ENCODE data around the gene HINT1. TPM values are rescaled to one million over a fixed set of nuclear protein-coding genes. Genes with fewer than 3 reads are reported as not detected.

The HINT1 gene
- polyA plus RNA-seq, 1 donor from 2014 or later, result 706 TPM

GRCh38 chr5:131180407-131180806 is 15.4 kb upstream of the HINT1 start:
- H3K9me2 ChIP-seq (ENCODE audit: insufficient read depth, low read length), result no peaks in the 10 kb centered on the region
- TF ChIP-seq EZH2 (IDR thresholded peaks at IDR 0.05; ENCODE audit: borderline replicate concordance, insufficient read depth, low read length, poor library complexity, severe bottlenecking) (no peak), REST (IDR thresholded peaks at IDR 0.05; ENCODE audit: borderline replicate concordance) (no peak), CTCF (IDR thresholded peaks at IDR 0.05; ENCODE audit: poor library complexity, severe bottlenecking) (no peak), TAF1 (IDR thresholded peaks at IDR 0.05; ENCODE audit: low read depth) (no peak), RAD21 (conservative IDR thresholded peaks at IDR 0.05) (no peak), POLR2AphosphoS5 (IDR thresholded peaks at IDR 0.05) (no peak), MXI1 (conservative IDR thresholded peaks at IDR 0.05; ENCODE audit: poor library complexity, severe bottlenecking) (no peak), SMC3 (conservative IDR thresholded peaks at IDR 0.05; ENCODE audit: poor library complexity) (no peak), EP300 (conservative IDR thresholded peaks at IDR 0.05; ENCODE audit: poor library complexity, severe bottlenecking) (no peak)

GRCh38 chr5:131171276-131171810 is 6.3 kb upstream of the HINT1 start:
- Histone ChIP-seq H3K27ac (ENCODE audit: low read length) (peak overlapping the region; percentile 45), H2AFZ (ENCODE audit: low read depth, low read length) (peak overlapping the region; percentile 84), H3K9ac (ENCODE audit: low read length) (peak overlapping the region; percentile 66)

More at GRCh38 chr5:131180407-131180806, 15.4 kb upstream of the HINT1 start:
- Histone ChIP-seq H3K36me3 (ENCODE audit: insufficient read depth, low read length) (no peaks in the 10 kb centered on the region), H3K4me3 (ENCODE audit: low read length) (no peak overlapping the region), H3F3A (ENCODE audit: insufficient read depth, low read length, poor library complexity, severe bottlenecking) (no peaks in the 10 kb centered on the region), H2AFZ (ENCODE audit: low read depth, low read length) (no peak overlapping the region), H3K79me2 (replicated peaks; ENCODE audit: insufficient read depth, low read length) (no peaks in the 10 kb centered on the region), H3K9me3 (ENCODE audit: low read length) (no peaks in the 10 kb centered on the region), H3K27ac (ENCODE audit: low read length) (no peak overlapping the region), H4K20me1 (ENCODE audit: insufficient read depth) (no peaks in the 10 kb centered on the region), H3K27me3 (ENCODE audit: insufficient read depth, low read depth, low read length) (no peaks in the 10 kb centered on the region), H3K4me2 (ENCODE audit: low read length) (no peak overlapping the region), H3K9ac (ENCODE audit: low read length) (no peak overlapping the region)

More at GRCh38 chr5:131171276-131171810, 6.3 kb upstream of the HINT1 start:
- H3K9me2 ChIP-seq (ENCODE audit: insufficient read depth, low read length), result no peaks in the 10 kb centered on the region
- TF ChIP-seq RAD21 (conservative IDR thresholded peaks at IDR 0.05) (no peak), POLR2AphosphoS5 (IDR thresholded peaks at IDR 0.05) (no peak), MXI1 (conservative IDR thresholded peaks at IDR 0.05; ENCODE audit: poor library complexity, severe bottlenecking) (no peak), REST (IDR thresholded peaks at IDR 0.05; ENCODE audit: borderline replicate concordance) (no peak), EZH2 (IDR thresholded peaks at IDR 0.05; ENCODE audit: borderline replicate concordance, insufficient read depth, low read length, poor library complexity, severe bottlenecking) (no peak), TAF1 (IDR thresholded peaks at IDR 0.05; ENCODE audit: low read depth) (no peak), SMC3 (conservative IDR thresholded peaks at IDR 0.05; ENCODE audit: poor library complexity) (no peak), CTCF (IDR thresholded peaks at IDR 0.05; ENCODE audit: poor library complexity, severe bottlenecking) (no peak), EP300 (conservative IDR thresholded peaks at IDR 0.05; ENCODE audit: poor library complexity, severe bottlenecking) (no peak)
- H3K27me3 ChIP-seq (ENCODE audit: insufficient read depth, low read depth, low read length), result no peaks in the 10 kb centered on the region
- H3K36me3 ChIP-seq (ENCODE audit: insufficient read depth, low read length), result no peaks in the 10 kb centered on the region
- H3K4me2 ChIP-seq (ENCODE audit: low read length), result peak overlapping the region; percentile 79
- no peaks in the 10 kb centered on the region for H3K79me2 ChIP-seq (replicated peaks; ENCODE audit: insufficient read depth, low read length)
- no peaks in the 10 kb centered on the region for H3K9me3 ChIP-seq (ENCODE audit: low read length)
- H4K20me1 ChIP-seq (ENCODE audit: insufficient read depth), result no peaks in the 10 kb centered on the region
- peaks cover 4% of the 10 kb centered on the region for H3F3A ChIP-seq (ENCODE audit: insufficient read depth, low read length, poor library complexity, severe bottlenecking)
- H3K4me3 ChIP-seq (ENCODE audit: low read length), result peak overlapping the region; percentile 86
